Fibroblast of pulmonary artery (primary cell): ENCODE measurements around the gene WWOX.

Experiments used
- DNase-seq: peaks from one replicate; pipeline ENCODE4 v3.0.0-alpha.2; 2010; ENCODE audit warnings: low read depth
- H3K4me3 ChIP-seq: replicated peaks from 2 replicates; pipeline ENCODE4 v1.5.1; 2011; ENCODE audit warnings: low read depth, mild to moderate bottlenecking, control low read depth, low read length, moderate library complexity
- CTCF ChIP-seq: IDR thresholded peaks from 2 replicates; pipeline ENCODE4 v1.5.1; 2011; ENCODE audit warnings: mild to moderate bottlenecking, control low read depth, low read length, inconsistent platforms; ENCODE audit errors: missing control alignments

The WWOX gene

GRCh38 chr16:78570399-78571141 is 471.1 kb downstream of the WWOX start:
- no peak for DNase-seq
- no peak for TF ChIP-seq CTCF

DNA sequence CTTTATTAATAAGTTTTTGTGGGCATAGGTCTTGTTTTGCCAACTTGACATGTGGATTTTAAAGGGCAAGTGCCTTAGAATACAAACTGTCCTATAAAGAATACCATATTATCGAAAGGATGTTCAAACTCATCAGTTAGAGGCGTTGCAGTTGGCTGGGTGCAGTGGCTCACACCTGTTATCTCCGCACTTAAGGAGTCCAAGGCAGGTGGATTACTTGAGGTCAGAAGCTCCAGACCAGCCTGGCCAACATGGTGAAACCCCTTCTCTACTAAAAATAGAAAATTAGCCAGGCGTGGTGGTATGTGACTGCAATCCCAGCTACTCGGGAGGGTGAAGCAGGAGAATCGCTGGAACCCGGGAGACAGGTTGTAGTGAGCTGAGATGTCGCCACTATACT is 472.0 kb downstream of the WWOX start:
- no peak for TF ChIP-seq CTCF
- DNase-seq: no peak
- no peak overlapping the region for H3K4me3 ChIP-seq

More at GRCh38 chr16:78570399-78571141, 471.1 kb downstream of the WWOX start:
- H3K4me3 ChIP-seq: no peak overlapping the region

GRCh38 chr16:78571898-78572358 is 472.5 kb downstream of the WWOX start:
- TF ChIP-seq CTCF: no peak
- H3K4me3 ChIP-seq: no peak overlapping the region
- no peak for DNase-seq

GRCh38 chr16:78574571-78574970 is 475.1 kb downstream of the WWOX start:
- H3K4me3 ChIP-seq: no peak overlapping the region
- no peak for DNase-seq
- no peak for TF ChIP-seq CTCF

DNA sequence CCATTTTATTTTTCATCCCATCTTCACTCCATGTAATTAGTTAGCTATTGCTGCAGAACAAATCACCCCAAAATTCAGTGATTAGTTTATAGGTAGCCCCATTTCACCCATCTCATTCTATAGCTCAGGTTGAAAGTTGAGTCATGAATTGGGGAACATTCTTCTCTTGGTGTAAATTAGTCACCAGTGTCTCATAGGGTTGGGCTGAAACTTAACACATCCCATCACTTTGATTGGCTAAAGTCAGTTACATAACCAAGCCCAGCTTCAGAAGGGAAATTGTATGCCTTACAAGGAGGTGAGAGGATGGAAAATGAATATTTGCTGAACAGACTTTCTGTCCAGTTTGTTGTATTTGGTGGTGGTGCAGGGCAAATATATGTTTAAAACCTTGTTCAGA is 477.5 kb downstream of the WWOX start:
- TF ChIP-seq CTCF: no peak
- no peak overlapping the region for H3K4me3 ChIP-seq
- no peak for DNase-seq

DNA sequence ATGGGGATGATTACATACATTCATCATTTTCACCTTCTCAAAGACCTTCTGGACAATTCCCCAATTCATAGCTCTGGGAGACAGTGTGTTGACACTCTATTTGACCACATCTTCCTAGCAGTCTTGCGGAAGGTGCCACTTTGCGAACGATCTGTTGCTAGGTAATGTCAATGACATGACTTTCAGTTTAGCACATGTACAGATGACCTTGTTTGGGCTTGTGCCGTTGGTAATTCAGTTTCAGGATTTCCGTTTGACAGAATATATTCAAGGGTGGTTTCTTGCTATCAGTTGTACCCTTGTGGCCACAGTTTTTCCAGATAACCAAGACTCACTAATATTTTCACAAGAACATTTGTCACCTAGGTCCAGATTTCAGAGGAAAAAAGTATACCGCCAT is 478.2 kb downstream of the WWOX start:
- no peak for DNase-seq
- TF ChIP-seq CTCF: no peak
- H3K4me3 ChIP-seq: no peak overlapping the region

DNA sequence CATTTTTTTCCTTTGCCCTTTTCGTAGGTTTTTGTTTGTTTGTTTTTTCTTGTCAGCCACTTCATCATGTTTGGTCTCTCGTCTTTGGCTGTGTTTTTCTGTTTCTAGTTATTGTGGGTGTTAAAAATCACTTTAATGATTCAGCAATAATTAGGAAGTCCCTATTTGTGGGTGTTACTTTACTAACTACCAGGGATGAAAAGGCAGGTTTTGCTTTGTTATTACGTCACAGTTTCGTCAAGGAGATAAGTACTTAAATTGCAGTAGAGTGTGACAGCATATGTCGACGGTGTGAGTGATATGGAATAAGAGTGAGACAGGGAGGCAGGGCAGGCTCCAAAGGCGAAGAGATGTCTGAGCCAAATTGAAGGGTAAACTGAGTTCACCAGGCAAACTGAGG is 479.6 kb downstream of the WWOX start:
- no peak overlapping the region for H3K4me3 ChIP-seq
- no peak for DNase-seq
- TF ChIP-seq CTCF: no peak
